GM19438 (cell line): ENCODE results near the gene NSRP1.
"Not testable (repeated sequence)": the region's sequence is repeated elsewhere in the genome, so short reads cannot be mapped to it uniquely, and the experiment has no call there.

ENCODE experiments used
- ATAC-seq: cut with Tn5 transposase; IDR thresholded peaks from one replicate; pipeline ENCODE4 v1.9.1; 2021; ENCODE audit warnings: low read depth; ENCODE audit not compliant: unreplicated experiment

NSRP1 gene

DNA sequence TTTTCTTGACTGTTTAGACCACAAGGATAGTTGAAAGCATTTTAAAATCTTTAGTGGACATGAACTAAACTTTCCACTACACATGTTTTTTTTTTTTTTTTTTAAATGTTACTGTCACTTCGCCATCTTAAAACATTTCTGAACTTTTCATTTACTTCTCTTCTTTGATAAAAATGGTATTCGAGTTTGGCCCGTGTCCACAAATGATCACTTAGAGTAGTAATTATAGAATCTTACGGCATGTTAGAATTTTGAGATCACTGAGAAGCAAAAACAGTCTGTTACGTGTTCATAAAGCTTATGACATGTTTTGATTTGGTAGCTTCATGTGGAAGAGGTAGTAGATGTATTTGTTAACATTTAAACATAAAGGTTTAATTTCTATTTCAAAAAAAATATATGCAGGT, 1.1 kb downstream of the NSRP1 start:
- ATAC-seq, result no peak

DNA sequence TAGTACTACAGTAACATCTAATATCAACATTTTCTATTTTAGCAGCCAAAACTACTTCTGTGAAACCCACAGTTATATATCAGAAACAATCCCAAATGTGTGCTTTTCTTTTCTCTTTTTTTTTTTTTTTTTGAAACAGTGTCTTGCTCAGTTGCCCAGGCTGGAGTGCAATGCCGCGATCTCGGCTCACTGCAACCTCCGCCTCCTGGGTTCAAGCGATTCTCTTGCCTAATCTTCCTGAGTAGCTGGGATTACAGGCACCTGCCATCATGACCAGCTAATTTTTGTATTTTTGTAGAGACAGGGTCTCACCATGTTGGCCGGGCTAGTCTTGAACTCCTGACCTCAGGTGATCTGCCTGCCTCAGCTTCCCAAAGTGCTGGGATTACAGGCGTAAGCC, 2.0 kb downstream of the NSRP1 start:
- not testable (repeated sequence) for ATAC-seq

DNA sequence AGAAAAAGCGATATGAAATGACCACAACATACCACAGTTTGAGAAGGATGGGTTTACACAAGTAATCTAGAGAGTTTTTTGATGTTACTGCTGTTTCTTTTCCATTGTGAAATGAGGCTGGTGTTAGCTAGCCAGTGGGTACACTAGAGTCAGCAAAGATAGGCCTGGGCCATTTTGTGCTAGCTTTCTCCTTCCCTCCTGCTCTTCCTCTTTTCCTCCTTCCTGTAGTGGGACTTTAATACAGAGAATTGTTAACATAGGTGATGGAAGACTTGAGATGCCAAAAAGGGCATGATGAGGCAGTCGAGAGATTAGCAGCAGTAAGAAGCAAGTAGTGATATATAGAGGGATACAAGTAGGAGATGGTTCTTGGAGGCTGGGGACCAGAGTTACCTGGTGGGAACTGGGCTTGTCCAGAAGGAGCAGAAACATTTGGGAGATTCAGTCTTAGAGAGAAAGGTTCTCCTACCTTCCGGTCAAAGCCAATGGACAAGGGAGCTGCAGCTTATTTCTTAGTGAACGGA, 7.7 kb downstream of the NSRP1 start:
- ATAC-seq, result no peak

DNA sequence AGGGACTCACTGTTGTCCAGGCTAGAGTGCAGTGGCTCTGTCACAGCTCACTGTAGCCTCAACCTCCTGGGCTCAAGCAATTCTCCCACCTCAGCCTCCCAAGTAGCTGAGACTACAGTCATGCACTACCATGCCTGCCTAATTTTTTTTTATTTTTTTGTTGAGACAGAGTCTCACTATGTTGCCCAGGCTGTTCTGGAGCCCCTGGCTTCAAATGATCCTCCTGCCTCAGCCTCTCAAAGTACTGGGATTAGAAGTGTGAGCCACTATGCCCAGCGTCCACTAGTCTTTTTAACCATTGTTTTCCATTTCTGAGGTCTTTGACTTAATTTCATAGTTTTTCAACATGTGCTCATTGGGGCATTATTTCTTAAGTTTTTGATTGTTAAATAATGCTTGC, 13.5 kb downstream of the NSRP1 start:
- ATAC-seq, result no peak

DNA sequence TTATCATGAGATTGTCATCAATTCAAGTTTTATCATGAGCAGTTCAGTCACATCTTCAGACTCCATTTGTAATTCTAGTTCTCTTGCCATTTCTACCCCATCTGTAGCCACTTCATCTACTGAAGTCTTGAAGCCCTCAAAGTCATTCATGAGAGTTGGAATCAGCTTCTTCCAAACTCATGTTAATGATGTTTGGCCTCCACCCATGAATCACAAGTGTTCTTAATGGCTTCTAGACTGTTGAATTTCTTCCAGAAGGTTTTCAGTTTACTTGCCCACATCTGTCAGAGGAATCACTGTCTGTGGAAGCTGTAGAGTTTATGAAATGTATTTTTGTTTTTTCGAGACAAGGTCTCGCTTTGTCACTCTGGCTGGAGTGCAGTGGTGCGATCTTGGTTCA, 16.0 kb downstream of the NSRP1 start:
- ATAC-seq, result no peak

DNA sequence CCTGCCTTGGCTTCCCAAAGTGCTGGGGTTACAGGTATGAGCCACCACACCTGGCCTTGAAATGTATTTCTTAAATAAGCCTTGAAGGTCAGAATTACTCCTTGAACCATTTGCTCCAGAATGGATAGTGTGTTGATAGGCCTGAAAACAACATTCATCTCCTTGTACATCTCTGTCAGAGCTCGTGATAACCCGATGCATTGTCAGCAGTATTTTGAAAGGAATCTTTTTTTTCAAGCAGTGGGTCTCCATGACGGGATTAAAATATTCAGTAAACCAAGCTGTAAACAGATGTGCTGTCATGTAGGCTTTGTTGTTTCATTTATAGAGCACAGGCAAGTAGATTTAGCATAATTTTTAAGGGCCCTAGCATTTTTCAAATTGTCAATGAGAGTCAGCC, 16.6 kb downstream of the NSRP1 start:
- no peak for ATAC-seq

DNA sequence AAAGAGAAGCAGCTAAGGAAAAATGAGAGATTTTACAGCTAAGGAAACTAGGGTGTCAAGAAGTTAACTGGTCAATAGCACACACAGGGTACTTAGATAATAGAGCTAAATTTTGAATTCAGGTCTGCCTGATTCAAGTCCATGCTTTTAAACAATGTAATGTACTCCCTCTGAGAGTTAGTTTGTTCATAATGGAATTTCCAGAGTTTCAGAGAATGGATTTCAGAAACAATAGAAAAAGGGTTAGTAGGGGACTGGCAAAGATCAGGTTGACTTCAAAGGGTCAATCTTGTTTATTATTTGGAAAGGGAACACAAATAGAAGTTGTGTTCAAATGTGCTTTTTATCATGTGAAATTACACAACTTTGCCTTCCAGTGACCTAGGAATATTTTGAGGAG, 17.9 kb downstream of the NSRP1 start:
- no peak for ATAC-seq

DNA sequence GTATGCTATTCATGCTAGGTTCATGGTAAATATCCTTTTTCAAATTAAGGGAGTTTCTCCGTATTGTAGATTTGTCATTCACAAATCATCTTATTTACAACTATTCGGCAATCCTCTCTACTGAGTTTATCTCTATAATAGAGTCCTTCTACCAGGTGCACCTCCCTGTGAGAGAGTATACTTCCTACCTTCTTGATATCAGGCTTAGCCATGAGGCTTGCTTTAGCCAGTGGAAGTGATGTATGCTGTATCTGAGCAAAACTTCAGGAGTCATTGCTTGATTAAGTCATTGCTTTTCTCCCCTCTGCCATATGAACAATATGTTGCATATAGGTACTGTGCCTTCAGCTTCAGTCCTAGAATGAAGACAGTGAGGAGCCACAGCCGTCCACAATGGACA, 20.5 kb downstream of the NSRP1 start:
- ATAC-seq, result no peak

DNA sequence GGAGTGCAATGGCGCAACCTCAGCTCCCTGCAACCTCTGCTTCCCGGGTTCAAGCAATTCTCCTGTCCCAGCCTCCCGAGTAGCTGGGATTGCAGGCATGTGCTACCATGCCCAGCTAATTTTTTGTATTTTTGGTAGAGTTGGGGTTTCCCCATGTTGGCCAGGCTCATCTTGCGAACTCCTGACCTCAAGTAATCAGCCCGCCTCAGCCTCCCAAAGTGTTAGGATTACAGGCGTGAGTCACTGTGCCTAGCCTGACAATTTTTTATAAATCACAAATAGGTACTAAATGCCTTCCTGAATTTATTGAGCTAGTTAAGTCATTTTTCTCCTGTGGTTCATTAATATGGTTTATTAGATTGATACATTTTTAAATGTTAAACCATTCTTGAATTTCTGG, 31.2 kb downstream of the NSRP1 start:
- ATAC-seq, result not testable (repeated sequence)

DNA sequence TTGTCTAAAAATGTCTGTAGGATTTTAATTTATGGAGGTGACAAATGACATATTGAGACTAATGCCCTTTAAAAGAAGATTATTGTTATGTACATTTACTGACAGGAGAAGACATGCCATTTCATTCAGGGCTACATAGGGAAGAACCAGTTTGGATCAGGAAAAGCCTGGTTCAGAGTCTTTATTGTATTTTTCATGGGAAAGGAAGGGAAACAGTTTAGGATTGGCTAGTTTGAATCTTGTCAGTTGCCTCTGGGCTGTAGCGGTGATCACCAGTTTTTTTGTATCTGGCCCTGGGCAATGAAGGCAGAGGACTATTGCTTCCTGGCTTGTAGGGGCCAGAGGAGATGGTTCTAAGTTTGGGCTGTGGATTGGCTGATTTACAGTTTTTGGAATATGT, 31.8 kb downstream of the NSRP1 start:
- ATAC-seq, result no peak

DNA sequence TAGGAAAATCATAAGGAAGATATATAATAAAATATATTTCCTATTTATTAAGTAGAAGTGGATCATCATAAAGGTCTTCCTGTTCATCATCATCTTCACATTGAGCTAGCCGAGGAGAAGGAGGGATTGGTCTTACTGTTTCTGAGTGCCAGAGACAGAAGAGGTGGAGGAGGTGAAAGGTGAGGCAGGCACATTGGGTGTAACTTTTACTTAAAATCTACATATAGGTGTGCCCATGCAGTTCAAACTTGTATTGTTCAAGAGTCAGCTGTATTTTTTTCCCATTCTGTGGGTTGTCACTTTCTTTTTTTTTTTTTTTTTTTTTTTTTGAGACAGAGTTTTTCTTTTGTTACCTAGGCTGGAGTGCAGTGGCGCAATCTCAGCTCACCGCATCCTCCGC, 34.9 kb downstream of the NSRP1 start:
- ATAC-seq, result no peak

DNA sequence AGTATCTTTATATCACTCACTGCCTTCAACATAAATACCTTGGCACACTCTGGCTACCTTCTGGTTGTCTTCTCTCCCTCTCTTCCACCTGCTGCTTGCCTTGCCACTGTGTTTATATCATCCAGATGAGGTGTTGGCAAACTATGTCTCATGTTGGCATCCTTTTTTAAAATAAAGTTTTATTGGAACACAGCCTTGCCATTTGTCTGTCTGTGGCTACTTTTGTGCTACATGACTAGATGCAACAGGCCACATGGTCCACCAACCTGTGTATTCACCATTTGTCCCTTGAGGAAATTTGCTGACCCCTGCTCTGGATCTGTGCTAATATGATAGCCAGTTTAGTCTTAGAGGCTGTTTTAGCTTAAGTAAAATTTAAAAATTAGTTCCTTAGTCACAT, 36.8 kb downstream of the NSRP1 start:
- ATAC-seq, result no peak

DNA sequence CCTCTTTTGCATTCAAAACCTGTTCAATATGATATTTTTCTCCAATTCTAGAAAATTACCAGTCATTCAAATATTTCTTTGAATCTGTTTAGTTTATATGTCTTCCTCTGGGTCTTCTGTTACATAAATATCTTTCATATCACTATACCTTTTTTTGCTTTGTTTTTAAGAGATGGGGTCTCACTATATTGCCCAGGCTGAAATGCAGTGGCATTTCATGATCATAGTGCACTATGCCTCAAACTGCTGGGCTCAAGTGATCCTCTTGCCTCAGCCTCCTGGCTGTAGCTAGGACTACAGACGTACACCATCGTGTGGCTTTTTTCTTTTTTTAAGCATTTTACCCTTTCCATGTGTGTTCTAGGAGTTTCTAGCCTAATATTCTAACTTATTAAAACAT, 38.8 kb downstream of the NSRP1 start:
- ATAC-seq, result no peak

DNA sequence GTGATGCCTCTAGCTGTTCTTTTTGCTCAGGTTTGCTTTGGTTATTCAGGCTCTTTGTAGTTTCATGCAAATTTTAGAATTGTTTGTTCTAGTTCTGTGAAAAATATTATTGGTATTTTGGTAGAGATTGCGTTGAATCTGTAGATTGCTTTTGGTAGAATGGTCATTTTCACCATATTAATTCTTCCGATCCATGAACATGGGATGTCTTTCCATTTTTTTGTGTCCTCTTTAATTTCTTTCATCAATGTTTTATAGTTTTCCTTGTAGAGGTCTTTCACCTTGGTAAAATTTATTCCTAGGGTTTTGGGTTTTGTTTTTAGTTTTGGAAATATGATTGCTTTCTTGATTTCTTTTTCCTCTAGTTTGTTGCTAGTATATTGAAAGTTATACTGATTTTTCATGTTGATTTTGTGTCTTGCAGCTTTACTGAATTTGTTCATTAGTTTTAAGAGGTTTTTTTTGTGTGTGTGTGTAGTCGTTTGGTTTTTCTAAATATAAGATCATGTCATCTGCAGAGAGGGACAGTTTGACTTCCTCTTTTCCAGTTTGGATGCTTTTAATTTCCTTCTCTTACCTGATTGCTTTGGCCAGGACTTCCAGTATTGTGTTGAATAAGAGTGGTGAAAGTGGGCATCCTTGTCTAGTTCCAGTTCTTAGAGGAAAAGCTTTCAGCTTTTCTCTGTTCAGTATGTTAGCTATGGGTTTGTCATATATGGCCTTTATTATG, 42.4 kb downstream of the NSRP1 start:
- no peak for ATAC-seq

DNA sequence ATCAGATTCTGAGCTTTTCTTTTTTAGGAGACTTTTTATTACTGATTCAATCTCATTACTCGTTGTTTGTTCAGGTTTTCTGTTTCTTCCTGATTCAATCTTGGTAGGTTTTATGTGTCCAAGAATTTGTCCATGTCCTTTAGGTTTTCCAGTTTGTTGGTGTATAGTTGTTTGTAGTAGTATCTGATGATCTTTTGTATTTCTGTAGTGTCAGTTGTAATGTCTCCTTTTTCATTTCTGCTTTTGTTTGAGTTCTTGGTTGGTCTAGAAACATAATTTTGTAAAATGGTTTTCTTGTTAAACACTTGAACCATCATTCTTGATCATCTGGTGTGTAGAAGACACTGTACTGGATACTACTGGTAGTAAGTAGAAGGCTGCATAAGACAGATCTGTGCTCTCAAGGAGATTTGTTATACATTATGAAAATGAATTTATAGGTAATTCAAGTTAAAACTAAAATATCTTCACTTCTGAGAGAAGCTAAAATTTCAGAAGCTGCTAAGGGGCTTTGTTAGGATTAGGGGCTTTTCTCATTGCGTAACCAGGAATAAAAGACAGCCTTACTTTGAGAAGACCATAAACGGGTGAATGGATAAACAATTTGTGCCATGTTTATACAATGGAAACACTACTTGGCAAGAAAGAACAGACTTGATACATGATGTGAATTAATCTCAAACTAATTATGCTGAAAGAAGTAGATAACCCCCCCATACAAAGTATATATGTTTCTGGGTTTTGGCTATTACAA, 44.0 kb downstream of the NSRP1 start:
- no peak for ATAC-seq

DNA sequence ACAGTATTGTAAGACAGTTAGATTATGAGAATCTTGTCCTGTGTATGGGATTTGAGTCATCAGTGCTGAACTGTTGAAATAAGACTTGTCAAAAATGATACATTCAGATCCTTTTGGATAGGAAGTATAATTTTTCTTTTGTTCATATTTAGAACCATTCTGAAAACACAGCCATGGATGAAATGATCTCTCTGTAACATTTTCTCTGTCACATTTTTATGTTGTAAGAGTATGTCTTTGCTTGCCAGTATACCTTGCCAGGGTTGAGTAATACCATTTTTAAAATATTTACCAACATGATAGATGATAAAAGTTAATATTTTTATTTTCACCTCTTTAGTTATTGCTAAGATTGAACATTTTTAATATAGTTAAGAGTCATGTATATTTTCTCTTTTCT, 45.0 kb downstream of the NSRP1 start:
- no peak for ATAC-seq

DNA sequence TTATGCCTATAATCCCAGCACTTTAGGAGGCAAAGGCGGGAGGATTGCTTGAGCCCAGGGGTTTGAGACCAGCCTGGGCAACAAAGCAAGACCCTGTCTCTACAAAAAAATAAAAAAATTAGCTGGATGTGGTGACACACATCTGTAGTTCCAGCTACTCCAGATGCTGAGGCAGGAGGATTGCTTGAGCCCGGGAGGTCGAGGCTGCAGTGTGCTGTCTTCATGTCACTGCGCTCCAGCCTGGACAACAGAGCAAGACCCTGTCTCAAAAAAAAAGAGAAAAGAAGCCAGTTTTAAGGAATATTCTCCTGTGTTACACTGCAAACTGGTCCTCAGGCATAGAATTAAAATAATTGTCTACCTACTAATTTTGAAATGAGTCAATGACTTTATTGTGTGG, 47.9 kb downstream of the NSRP1 start:
- ATAC-seq, result no peak

DNA sequence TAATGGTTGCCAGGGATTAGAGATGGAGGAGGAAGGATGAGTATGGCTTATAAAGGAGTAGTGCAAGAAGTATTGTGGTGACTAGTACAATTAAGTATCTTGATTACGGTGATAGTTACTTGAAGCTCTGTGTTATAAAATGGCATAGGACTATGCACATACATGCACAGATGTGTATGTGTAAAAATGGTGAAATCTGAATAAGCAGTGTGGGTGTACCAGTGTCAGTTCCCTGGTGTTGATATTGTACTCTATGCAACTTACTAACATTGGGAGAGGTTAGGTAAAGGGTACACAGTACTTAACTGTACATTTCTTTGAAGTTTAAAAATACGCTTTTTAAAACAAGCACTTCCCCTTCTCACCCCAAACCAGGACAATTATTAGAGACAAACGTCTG, 48.5 kb downstream of the NSRP1 start:
- ATAC-seq, result no peak

DNA sequence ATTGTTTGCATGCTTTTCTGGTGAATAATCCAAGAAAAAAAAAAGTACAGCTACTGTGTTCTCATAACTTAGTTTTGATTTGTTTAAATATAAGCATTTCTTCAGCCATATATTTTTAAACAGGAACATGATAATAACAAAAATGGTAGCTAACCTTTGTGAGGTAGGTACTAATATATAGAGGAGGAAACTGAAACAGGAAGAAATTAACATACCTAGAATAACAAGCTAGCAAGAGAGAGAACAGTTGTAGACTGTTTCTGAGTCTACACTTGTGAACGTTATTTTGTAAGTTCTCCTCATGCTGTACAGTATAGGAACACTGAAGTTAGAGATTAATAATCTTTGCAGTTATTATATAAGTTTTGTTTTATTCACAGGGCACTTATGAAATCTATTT, 49.3 kb downstream of the NSRP1 start:
- no peak for ATAC-seq

DNA sequence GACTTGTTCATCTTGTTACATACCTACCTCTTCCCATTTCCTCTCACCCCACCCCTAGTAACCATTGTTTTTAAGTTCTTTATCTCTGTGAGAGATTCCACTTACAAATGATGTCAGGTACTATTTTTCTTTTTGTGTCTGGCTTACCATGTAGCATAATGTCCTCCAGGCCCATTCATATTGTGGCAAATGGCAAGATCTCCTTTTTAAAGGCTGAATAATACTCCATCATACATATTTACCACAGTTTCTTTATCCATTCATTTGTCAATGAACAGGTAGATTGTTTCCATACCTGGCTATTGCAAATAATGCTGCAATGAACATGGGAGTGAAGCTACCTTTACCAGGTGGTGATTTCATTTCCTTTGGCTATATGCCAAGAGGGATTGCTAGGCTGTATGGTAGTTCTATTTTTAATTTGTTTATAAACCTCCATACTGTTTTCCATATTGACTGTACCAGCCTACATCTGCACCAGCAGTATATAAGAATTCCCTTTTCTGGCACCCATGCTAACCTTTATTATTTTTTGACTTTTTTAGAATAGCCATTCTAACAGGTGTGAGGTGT, 53.9 kb downstream of the NSRP1 start:
- no peak for ATAC-seq

DNA sequence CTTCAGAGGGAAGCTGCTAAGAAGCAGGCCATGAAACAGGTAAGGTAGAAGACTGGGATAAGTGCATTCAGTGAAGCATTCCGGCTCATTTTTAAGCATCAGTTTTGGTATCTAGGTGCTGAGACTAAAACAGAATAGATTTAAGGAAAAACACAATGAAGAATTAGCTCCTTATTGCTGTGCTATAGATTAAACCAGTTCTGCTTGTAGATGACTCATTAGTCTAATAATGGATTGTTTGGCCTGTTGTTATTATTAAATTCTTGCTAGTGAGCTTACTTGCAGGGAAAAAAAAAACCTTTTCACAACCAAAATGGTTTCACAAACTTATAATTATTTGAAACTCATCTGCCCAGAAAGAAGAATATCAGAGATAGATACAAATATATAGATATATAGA, 55.9 kb downstream of the NSRP1 start:
- no peak for ATAC-seq

DNA sequence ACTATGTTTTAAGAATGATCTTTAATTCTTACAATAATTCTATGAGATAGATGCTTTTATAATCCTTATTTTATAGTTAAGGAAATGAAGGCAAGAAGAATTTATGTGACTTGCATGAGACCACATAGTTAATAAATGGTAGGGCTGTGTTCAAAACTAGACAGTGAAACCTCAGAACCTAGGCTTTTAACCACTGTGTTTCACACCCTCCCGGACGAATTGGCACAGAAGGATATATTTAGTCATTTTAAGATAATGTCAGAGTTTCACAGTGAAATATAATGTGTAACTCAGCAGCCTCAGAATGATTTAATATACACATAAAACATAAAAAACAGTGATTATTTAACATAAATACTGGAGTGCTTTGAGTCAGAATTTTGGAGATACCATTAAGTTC, 57.0 kb downstream of the NSRP1 start:
- peak; percentile 81 for ATAC-seq
